GM12891 (cell line): Measurements from ENCODE around the gene TLK1.

Experiments
- POLR2A ChIP-seq: IDR thresholded peaks from 2 replicates; pipeline ENCODE4 v1.6.1; 2011; ENCODE audit warnings: low read depth, low read length, control low read depth
- POLR2AphosphoS5 ChIP-seq: IDR thresholded peaks from 2 replicates; pipeline ENCODE4 v1.6.1; 2011; ENCODE audit warnings: low read depth, low read length, control low read depth
- TAF1 ChIP-seq: IDR thresholded peaks from 2 replicates; pipeline ENCODE4 v1.6.1; 2011; ENCODE audit warnings: low read depth, low read length, control low read depth

GRCh38 chr2:171036532-171036931 is 124.2 kb downstream of the TLK1 start:
- TF ChIP-seq POLR2A (no peak), POLR2AphosphoS5 (no peak), TAF1 (no peak)
